GM18951 (cell line): ENCODE data around the gene CFAP74.

Source experiments
- POLR2A ChIP-seq: IDR thresholded peaks from 4 replicates; pipeline ENCODE4 v1.6.1; 2011; ENCODE audit warnings: mild to moderate bottlenecking; ENCODE audit not compliant: insufficient read length, insufficient read depth; ENCODE audit errors: extremely low read depth
- in situ Hi-C: fragments of 300-500 bp; cut with MboI; formaldehyde crosslinking; loops from one replicate; pipeline ENCODE4 v1.12.0; 2022; ENCODE audit warnings: low sequenced_read_pairs, mixed read lengths, inconsistent platforms; ENCODE audit not compliant: unreplicated experiment

CFAP74 gene, protein sequence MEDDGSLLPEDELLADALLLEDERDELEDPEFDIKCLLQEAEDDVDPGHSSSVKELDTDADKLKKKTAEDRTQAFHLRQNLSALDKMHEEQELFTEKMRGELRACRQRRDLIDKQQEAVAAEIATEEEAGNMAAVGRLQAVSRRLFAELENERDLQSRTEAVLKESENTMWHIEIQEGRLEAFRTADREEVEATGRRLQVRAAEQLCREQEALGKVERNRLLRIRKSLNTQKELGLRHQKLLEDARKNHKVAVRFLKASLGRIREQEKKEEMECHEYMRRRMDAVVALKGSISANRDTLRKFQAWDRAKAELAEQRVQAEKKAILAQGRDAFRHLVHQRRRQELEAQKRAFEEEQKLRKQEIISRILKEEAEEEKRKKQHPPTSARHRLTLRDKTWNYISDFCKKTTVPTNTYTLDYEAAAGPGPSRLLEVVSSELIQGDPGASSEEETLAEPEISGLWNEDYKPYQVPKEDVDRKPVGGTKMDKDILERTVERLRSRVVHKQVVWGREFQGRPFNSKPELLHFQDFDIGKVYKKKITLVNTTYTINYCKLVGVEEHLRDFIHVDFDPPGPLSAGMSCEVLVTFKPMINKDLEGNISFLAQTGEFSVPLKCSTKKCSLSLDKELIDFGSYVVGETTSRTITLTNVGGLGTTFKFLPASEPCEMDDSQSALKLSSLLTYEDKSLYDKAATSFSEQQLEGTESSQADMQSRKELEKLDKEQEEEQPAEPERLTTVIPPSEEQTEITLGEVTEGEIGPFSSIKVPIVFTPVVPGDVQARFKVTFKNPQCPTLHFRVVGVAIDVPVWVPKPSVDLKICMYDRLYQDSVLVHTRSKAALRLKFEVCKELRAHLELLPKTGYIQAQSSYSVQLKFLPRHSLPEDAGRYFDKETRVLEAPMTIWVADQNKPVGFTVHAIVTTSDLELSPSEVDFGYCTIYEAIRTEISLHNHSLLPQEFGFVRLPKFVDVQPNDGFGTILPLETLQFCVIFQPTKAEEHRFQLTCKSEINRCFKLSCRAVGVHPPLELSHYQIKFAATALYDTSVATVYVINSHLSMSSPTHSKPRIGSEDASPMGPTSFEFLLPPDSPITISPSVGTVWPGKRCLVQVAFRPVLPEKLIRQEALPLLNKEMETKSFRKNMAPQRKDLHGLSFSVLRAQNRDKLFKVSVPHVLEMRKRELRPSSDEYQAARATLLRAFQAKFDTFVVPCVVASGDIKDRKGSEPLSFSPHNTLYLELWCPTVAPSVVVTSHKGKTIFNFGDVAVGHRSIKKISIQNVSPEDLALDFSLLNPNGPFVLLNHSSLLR (N-terminal part only)

DNA sequence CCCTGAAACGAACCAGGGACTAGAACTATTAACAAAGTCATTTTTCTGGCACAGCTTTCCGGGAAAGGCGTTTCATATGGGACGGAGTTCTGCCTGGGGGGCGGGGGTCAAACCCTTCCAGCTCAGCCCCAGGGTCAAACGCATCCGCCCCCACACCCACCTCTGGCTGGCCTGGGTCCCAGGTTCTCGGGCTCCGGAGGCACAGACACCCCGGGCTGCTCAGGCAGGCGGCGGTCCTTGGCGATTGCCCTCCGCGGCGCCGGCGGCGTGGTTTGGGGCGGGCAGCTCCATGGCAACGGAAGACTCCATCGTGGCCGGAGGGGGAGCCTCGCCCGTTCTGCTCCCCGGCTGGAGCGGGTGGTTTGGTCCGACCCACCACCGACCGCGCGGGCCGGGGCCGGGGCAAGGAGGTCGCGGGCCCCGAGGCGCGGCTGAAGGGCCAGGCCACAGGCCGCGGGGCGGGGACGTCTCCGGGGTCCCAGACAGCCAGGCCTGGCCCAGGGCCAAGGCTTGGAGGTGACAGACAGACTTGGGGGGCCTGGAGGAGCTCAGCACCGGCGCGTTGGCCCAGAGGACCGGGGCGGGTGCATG is at the start of gene CFAP74:
TSS of gene CFAP74 (minus strand) at position 246 of the 591 bp plus-strand sequence. CDS start 12,830 bp downstream, outside the sequence.
- TF ChIP-seq POLR2A: no peak
- in situ Hi-C loops: no loop called here

DNA sequence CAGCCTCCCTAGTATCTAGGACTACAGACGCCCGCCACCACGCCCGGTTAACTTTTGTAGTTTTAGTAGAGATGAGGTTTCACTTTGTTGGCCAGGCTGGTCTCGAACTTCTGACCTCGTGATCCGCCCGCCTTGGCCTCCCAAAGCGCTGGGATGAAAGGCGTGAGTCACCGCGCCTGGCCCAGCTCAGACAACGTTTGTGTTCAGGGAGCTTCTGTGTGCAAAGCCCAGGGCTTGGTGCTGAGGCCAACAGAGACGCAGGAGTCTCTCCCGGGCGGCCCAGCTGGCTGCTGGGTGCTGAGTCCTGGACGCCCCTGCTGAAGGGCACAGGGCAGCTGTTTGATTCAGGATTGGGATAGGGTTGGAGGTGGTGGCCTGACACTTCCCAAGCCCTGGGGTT is 49.6 kb upstream of the CFAP74 start:
- in situ Hi-C loops: no loop called here
- no peak for TF ChIP-seq POLR2A

DNA sequence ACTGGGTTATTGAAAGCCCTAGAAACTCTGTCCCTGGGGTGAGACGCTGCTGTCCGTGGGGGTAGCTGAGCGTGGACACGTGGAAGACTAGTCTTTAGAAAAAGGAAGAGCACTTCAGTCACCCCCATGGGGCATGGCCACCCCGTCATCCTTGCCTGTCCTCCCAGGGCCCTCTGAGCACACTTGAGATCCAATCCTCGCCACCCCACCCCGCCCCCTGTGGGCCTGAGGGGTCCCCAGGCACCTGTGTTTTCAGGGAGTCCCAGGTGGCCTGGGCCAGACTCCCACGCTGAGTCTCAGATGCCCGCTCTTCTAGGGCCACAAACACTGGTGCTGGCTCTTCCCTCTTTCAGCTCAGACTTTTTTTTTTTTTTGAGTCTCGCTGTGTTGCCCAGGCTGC is 49.2 kb upstream of the CFAP74 start:
- in situ Hi-C loops: no loop called here
- TF ChIP-seq POLR2A: no peak

DNA sequence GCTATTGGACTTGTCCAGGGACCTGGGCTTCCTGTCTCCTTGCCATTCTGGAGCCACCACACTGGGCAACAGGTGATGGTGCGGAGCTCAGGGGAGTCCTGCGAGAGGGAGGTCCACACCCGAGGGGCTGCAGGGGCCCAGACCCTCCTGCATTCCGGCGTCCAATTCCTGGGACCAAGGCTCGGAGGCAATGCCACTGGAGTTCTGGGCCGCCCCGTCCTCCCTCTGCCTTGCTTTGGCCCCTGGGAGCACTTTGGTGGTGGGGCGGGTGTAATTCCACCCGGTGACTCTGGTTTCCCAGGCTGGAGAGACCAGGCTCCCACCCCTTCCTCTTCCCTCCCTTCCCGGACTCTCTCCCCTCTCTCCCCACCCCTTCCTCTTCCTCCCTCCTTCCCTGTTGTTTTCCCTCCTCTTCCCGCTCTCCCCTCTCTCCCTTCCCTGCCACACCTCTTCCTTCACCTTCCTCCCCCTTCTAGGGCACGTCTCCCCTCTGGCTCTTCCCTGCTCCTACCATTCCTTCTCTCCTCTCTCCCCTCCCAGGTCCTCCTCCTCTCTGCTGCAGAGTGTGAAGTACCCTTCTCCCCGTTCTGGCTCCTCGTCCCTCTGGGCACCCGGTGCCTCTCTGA is 48.6 kb upstream of the CFAP74 start:
- TF ChIP-seq POLR2A: no peak
- in situ Hi-C loops: no loop called here

DNA sequence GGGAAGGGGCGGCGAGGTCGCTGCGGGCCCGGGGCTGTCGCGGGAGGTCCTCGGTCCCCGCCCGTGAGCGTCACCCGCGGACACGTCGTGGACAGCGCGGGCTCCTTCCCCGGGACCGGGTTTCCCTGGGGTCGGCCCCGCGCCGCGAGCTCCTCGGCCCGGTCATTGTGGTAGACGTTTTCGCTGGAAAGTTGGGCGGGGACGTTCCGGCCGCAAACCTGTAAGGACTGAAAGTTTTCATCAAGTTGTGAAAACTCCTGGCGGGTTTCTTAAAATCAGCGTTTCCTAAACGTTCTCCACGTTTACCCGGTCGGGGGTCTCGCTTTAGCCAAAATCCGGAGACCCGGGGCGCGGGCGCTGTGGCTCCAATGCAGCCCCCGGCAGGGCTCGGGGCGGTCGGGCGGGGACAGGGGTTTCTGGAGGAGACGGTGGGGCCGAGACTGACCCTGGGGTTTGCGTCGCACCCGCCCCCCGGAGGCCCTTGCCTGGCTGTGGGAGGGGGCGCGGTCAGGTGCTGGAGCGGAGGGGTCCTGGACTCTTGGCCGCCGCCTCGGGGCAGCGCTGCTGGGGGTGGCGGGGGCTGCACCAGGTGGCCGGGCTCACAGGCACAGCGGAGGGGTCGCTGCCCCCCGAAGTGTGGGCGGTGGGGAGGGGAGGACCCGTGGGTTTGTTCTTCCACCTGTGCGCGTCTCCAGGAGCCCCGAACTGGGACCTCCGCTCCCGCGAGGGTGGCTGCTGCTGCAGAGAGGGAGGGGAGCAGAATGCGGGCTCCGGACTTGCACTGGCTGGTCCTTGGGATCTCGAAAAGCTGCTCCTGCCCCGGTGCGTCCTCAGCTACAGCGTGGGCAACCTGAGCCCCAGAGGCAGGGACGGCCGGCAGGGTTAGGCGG is 47.5 kb upstream of the CFAP74 start:
- no peak for TF ChIP-seq POLR2A
- in situ Hi-C loops: no loop called here

DNA sequence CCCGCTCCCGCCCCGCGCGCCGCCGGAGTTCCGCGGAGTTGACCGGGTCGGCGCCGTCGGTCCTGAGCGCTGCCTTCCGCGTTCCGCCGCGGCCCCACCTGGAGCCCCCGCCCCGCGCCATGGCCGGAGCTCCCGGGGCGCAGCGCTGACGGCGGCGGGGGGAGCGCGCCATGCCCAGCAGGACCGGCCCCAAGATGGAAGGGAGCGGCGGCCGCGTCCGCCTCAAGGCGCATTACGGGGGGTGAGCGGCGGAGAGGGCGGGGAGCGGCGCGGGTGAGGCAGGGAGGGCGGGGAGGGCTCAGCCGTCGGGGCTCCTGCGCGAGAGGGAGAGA is 46.8 kb upstream of the CFAP74 start:
- TF ChIP-seq POLR2A: no peak
- in situ Hi-C loops: no loop called here

DNA sequence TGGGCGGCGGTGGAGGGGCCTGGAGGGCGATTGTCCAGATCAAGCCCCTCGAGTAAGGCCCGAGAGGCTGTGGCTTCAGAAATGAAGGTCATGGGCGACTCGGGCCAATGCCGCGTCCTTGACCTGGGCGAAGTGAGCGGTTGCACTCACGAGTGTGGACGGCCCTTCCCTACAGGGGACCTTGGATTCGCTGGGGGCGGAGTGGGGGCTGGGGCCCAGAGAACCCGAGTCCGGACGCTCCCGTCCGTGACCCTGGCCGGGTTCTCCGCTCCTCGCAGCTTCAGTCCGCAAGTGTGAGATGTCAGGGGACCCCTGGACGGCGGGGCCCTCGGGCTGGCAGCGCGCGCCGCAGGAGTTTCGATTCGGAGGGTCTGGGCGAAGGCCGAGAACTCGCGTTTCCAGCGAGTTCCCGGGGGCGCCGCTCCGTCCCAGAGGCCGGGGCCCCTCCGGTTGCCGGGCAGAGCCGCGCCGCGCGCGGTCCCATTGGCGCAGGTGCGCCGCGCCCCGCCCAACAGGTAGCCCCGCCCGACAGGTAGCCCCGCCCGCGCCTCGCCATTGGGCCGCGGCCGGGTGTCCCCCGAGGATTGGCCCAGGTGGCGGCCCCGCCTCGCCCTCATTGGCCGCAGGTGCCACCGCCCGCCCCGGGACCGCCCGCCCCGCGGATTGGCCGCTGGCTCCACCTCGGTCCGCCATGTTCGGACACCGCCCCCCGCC is 46.3 kb upstream of the CFAP74 start, which contains the start of gene PRKCZ:
TSS of gene PRKCZ (plus strand) at position 694 of the 714 bp plus-strand sequence. CDS start 220 bp downstream, outside the sequence.
- no peak for TF ChIP-seq POLR2A
- in situ Hi-C loops: no loop called here

DNA sequence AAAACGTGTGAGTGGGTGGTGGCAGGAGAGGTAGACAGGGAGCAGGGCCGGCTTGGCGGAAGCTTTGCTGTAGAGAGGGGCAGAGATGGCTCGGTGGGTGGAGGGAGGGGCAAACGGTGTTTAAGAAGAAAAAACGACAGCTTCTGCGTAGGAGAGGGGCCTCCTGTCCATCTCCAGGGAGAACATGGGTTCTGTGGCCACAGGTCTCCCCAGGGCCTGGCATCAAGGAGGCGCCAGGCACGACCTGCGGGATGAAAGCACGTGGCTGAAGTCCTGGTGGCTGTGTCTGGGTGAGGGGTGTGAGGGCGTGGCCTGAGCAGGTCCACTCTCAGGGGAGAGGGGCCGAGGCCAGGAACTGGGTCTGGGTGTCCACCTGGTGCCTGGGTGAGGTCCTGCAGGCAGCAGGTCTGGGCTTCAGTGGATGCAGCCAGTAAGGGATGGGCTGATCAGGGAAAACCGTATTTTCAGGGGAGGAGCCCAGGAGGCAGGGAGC is 45.7 kb upstream of the CFAP74 start:
- in situ Hi-C loops: no loop called here
- no peak for TF ChIP-seq POLR2A

DNA sequence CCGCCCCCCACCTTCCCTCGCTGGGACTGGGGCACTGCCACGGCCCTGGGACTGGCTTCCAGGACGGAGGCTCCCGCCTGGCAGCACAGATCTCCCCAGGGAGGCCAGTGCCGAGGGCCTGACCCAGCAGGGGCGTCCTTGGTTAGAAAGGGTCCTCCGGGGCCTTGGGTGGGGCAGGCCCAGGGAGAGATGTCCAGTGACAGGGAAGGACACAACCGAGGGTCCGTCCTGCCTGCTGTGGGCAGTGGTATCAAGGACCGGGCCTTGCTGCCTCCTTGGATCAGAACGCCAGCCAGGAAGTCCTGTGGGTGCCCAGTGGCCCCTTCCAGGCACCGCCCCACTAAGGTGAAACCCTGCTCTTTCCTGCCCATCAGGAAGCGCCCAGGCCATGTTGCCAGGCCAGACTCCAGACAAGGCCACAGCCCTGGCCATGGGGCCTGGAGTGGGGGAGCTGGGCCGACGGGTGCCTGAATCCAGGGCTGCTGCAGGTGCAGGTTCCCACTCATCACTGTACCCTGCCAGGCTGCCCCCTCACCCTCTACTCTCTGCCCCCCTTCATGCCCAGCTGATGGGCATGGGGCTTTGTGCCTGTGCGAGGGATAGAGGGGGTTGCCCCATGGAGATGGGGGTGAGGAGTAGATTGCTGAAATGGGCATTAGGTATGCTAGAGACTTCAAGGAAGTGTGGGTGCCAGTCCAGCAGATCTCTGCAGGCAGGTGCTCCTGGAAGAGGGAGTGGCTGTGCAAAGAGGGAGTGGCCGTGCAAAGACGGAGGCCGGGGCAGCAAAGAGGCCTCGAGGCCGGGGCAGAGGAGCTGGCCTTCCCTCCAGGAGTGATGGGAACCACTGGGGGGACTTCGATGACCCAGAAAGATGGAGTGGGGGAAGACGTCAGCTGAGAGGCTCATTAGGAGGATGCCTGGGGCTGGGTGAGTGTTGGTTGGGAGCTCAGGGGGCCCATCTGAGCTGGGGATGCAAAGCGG is 44.5 kb upstream of the CFAP74 start:
- TF ChIP-seq POLR2A: no peak
- in situ Hi-C loops: no loop called here
